Stimulated activated CD4-positive, alpha-beta T cell treated with anti-CD3 and anti-CD28 coated beads, TNF-alpha, amount 100 ng/mL, for 4 hours (primary cell): Measurements from ENCODE around the gene MMP8.

Experiments used
- DNase-seq, 3 experiments: peaks; one replicate each; pipeline ENCODE4 v3.0.0-alpha.2; 2020; ENCODE audit warnings: low read depth in 3 of 3

The MMP8 gene

GRCh38 chr11:102722821-102723220 lies 1.9 kb downstream of the MMP8 start:
- no peak for DNase-seq

GRCh38 chr11:102719620-102720277 lies 5.0 kb downstream of the MMP8 start:
- DNase-seq, result no peak

- no peak for DNase-seq
Measured at GRCh38 chr11:102717280-102717679, 7.5 kb downstream of the MMP8 start.

GRCh38 chr11:102716527-102716926 lies 8.2 kb downstream of the MMP8 start:
- DNase-seq, result no peak

- no peak for DNase-seq
Measured at GRCh38 chr11:102712137-102712536, 12.6 kb downstream of the MMP8 start.

- no peak for DNase-seq
Measured at GRCh38 chr11:102709201-102709945, 15.4 kb downstream of the MMP8 start.

- no peak for DNase-seq
Measured at GRCh38 chr11:102708654-102709053, 16.1 kb downstream of the MMP8 start.

GRCh38 chr11:102705626-102706025 lies 19.1 kb downstream of the MMP8 start, which contains the start of gene MMP27:
Gene MMP27, minus strand, starts transcription at chr11:102705769. Its CDS starts 55 bp downstream, at chr11:102705714.
- DNase-seq, result no peak

GRCh38 chr11:102704841-102705240 lies 19.9 kb downstream of the MMP8 start:
- DNase-seq, result no peak

- DNase-seq, result no peak
Measured at GRCh38 chr11:102703826-102704493, 20.8 kb downstream of the MMP8 start.

- DNase-seq, result no peak
Measured at GRCh38 chr11:102695201-102695600, 29.6 kb downstream of the MMP8 start.

GRCh38 chr11:102685754-102686153 lies 39.0 kb downstream of the MMP8 start:
- DNase-seq, result no peak

- no peak for DNase-seq
Measured at GRCh38 chr11:102685338-102685737, 39.4 kb downstream of the MMP8 start.

GRCh38 chr11:102683277-102683676 lies 41.5 kb downstream of the MMP8 start:
- no peak for DNase-seq

GRCh38 chr11:102680945-102681344 lies 43.8 kb downstream of the MMP8 start:
- no peak for DNase-seq

GRCh38 chr11:102678022-102678421 lies 46.7 kb downstream of the MMP8 start:
- no peak for DNase-seq

GRCh38 chr11:102676084-102676483 lies 48.7 kb downstream of the MMP8 start:
- no peak for DNase-seq

GRCh38 chr11:102669664-102670063 lies 55.1 kb downstream of the MMP8 start:
- DNase-seq, result no peak

GRCh38 chr11:102666331-102666957 lies 58.3 kb downstream of the MMP8 start:
- no peak for DNase-seq

GRCh38 chr11:102664001-102664752 lies 60.6 kb downstream of the MMP8 start:
- DNase-seq, result no peak

GRCh38 chr11:102662607-102663006 lies 62.1 kb downstream of the MMP8 start:
- no peak for DNase-seq
